ENCODE measurements around the gene PRKAR1B.

The PRKAR1B gene

GRCh38 chr7:516606-517456 lies 210.2 kb downstream of the PRKAR1B start:
- no peak for DNase-seq

DNA sequence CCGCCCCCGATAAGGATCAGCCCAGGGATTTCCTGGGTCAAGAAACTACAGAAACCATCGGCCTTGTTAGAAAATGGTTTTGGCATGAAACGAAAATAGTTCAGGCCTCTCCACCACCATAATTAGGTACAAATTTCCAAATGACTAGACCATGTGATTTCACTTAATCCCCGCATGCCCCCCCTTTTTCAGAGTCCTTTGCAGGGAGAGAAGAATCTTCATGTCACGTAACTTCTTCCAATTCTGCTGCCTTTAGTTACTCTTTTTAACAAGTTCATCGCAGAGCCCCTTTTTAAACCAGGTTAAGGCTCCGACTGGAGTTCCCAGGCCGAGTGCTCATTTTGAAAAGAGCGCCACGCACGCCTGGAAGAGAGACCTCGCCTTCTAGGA lies 210.9 kb downstream of the PRKAR1B start:
- DNase-seq = no peak

DNA sequence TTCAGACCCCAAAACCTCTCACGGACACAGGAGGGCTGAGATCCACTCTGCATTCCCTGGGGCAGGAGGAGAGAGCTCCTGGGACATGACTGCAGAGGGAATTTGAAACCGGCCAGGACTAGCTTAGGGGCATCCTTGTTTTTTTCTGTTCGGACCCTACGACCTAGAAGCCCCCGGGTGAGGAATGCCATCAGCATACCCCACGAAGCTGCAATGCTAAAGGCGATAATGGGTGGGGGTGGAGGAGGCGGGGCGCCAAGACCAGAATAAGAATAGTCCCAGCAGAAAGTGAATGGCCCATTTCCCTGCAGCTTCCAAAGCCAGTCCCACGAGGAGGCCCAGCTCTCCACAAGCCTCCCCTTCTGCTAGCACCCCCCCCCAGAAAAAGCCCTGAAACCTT lies 211.5 kb downstream of the PRKAR1B start:
- no peak for DNase-seq

DNA sequence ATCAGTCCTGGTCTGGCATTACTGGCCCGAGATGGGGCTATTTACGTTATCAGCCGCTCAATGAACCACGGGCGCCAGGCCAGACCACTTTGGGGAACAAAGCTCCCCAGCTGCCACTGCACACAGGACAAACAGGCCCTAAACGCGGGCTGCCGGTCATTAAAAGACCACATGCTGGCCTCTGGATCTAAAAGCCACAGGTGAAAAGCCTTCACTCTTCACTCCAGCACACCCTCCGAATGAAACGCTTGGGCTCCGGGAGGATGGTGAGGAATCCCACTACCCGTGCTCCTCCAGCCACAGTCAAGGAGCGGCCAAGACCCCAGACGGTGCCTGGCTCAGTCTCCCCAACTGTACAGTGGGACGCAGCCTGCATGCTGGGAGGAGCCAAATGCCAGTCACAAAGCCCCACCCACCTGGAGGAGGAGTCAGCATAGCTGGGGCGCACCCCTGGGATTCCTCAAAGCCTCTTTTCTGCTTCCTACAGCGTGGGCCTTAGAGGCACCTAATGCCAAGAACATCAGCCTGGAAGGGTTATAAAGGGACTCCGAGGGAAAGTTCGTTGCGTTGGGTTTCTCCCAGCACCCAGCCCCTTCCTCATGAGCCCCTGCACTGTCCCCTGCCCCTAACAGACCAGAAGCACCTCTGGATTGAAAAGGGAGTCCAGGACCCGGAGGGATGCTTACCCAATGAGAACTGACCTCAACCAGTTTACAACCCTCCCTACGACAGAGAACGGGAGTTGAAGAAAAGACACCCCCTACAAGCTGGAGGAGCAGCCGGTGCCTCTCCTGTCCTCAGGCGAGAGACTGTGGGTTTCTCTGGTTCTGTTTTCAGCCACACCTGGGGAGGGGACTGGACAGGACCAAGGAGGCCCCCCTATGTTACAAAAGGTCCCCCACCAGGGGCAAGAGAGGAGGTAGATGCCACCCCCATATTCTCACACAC lies 212.2 kb downstream of the PRKAR1B start:
- DNase-seq = peak; percentile 2

DNA sequence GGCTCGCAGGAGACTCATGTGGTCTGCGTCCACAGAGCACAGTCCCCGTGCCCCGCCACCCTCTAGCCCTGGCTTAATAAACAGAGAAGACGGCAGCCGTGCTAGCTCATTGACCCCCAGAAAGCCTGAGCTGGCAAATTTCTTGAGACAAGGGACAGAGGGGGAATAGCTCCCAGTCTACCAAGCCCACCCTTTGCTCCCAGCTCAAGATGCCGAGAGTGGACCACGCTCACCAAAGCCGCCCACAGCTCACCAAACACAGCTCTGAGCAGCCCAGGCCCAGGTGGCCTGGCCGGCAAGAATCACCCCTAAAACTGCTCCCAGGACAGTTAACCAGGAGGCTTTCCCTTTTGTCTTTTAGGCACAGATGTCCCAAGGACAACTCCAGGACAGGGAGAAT lies 212.8 kb downstream of the PRKAR1B start:
- DNase-seq = no peak

DNA sequence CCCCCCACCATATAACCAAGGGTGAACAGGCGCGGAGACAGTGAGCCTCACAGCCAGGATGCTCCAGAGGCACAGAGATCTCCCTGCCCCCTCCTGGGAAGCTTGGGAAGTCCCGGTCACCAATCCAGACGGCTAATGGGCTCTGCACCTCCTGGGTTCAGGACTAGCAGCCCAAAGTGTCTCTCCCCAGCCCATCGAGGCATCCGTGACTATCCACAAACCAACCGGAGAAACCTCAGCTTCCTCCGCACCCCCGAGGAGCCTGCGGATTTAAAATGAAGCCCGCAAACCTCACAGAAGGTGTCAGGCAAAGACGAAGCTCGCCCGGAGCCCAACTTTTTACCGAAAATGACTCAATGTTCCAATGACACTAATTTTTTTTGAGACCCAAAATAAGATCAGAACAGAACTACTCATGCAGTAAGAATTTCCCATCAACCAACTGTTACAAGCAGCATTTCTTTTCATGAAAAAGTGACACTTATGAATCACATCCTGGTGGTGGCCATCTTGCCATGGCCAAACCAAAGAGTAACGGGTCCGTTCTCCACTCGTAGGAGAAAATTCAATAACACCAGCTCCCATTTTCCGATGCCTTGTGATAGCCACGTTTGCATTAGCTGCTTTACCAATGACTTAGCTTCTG lies 213.4 kb downstream of the PRKAR1B start:
- DNase-seq = no peak

DNA sequence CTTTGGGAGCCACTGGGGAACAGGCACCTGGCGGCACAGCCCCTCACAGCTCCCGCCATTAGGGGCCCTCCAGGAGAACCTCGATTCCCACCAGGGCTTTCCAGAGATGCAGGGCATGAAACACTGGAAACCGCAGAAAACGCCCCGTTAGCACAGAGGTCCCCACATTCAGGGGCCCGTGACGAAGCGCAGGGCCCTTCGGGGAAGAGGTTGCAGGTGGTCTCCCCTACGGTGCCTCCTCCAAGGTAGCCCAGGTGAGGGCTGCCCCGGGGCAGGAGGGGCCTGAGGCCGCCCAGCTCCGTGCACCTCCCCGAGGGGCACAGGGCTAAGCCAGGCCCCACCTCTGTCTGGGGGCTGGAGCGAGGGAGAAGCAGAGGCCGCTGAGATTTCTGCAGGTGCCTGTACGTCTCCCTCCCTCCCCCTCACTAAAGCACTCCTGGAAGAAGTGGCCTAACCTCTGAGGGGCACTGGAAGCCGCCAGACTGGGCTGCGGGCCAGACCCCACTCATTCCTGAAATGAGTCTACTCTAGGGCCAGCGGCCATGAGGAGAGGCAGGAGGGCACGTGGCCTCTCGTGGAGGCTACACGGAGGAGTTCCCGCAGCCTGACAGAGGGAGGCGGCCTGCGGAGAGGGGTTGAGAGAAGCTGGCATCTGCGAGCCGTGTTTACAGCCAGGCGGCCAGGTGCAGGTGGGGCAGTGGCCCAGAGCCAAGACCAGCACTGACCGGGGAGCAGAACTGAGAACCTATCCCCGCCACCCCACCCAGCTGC lies 214.4 kb downstream of the PRKAR1B start:
- DNase-seq = no peak

GRCh38 chr7:512146-512510 lies 215.0 kb downstream of the PRKAR1B start:
- DNase-seq = no peak

GRCh38 chr7:511476-512145 lies 215.5 kb downstream of the PRKAR1B start:
- DNase-seq = no peak

- no peak for DNase-seq
Measured at GRCh38 chr7:510782-511281, 216.2 kb downstream of the PRKAR1B start.

DNA sequence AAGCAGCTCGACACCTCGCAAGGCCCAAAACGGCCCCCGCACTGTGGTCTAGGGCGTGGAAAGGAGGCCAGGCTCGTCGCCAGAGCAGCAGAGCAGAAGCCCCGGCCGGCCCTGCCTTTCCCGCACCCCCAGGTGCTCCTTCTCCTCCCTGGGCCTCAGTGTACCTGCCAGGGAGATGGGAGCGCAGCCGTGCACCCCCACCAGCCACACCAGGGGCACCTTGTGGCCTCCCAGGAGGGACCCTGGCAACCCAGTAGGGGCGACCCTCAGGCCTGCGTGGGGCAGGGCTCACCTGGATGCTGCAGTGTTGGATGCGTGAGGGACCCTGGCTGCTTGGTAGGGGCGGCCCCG lies 217.0 kb downstream of the PRKAR1B start:
- DNase-seq = no peak

DNA sequence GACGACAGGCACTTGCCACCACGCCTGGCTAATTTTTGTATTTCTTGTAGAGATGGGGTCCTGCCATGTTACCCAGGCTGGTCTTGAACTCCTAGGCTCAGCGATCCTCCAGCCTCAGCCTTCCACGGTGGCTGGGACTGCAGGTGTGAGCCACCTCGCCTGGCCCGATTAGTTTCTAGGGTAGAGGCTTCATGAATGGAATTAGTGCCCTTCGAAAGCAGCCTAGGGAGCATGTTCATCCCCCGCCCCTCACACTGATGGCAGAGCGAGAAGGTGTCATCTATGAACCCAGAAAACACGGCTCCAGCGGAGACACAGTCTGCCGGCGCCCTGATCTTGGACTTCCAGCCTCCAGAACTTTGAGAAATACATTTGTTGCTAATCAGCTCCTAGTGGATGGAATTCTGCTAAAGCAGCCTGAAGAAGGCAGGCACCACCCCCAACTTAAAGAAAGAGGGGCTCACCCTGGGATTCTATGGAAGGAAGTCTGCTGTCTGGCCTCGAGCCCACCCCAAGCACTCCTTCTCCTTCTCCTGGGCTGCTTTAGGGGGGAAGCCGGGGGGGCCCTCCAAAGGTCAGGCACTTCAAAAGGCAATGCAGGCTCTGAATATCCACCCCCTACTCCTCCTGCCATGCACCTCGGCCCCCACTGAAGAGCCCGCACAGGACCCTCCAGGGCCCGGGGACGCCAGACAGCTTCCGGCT lies 217.5 kb downstream of the PRKAR1B start:
- DNase-seq = no peak

DNA sequence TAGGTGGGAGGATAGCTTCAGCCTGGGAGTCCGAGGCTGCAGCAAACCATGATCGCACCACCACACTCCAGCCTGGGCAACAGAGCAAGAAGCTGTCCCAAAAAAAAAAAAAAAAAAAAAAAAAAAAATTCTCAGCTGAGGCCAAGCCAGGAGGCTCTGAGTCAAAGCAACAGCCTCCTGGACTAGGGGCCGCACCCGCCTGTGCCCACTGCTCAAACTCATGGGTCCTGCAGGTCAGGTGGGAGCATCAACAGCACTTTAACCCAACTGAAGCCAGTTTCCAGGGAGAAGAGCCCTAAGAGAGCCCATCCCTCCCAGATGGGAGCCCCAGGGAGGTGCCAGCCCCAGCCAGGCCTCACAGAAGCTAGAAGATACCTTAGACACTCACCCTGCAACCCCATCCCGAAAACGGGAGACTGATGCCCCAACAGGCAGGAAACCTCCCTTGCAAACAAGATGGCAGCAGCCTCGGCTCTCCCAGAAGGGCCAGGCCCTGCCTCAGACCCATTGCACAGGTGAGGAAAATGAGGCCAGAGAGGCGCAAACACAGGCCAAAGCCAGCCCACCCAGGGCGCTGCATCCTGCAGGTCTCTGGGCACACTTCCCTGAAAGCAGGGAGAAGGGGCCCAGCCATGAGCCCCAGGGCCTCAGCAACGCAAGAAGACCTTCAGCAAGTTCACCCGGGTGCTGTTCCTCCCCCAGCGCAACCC lies 218.5 kb downstream of the PRKAR1B start:
- DNase-seq = no peak

- no peak for DNase-seq
Measured at GRCh38 chr7:507623-508300, 219.3 kb downstream of the PRKAR1B start.

DNA sequence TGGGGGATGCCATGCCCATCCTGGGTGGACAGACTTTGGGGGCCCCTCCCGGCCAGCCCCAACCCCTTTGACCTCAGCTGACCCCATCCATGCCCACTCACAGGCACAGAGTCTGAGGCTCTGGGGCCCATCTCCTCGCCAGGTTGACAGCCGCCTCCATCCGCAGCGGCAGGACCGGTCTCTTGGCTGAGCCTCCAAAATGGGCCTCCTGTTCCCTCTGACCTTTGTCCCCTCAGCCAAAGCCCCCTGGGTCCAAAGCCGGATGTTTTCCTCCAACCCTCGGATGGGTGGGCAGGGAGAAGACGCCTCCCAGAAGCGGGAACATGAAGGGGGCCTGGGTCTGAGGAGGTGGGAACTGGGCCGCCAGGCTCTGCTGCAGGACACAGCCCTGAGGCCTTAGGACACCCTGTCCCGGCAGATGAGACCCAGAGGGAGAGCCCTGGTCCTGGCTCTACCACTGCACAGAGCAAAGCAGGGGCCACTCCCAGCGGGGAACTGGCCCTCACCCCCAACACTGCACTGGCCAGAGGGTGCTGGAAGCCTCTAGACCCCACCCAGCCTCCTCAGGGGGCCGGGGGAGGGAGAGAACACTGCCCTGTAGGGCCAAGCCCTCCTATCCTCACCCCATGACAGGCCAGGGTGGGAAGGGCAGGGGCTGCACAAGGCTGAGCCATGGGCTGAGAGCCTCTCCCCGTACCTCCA lies 220.0 kb downstream of the PRKAR1B start:
- no peak for DNase-seq

- DNase-seq = no peak
Measured at GRCh38 chr7:506391-506831, 220.7 kb downstream of the PRKAR1B start.

- DNase-seq = no peak
Measured at GRCh38 chr7:505171-505570, 221.9 kb downstream of the PRKAR1B start.

GRCh38 chr7:504221-505111 lies 222.6 kb downstream of the PRKAR1B start:
- DNase-seq = no peak
